GM18951 (cell line): Measurements from ENCODE around the gene PTHLH.

ENCODE experiments used
- POLR2A ChIP-seq: IDR thresholded peaks from 4 replicates; pipeline ENCODE4 v1.6.1; 2011; ENCODE audit warnings: mild to moderate bottlenecking; ENCODE audit not compliant: insufficient read length, insufficient read depth; ENCODE audit errors: extremely low read depth
- in situ Hi-C: fragments of 300-500 bp; cut with MboI; formaldehyde crosslinking; loops from one replicate; pipeline ENCODE4 v1.12.0; 2022; ENCODE audit warnings: low sequenced_read_pairs, mixed read lengths, inconsistent platforms; ENCODE audit not compliant: unreplicated experiment

The PTHLH gene

GRCh38 chr12:27968972-27969623 is 3.4 kb downstream of the PTHLH start:
- no peak for TF ChIP-seq POLR2A

DNA sequence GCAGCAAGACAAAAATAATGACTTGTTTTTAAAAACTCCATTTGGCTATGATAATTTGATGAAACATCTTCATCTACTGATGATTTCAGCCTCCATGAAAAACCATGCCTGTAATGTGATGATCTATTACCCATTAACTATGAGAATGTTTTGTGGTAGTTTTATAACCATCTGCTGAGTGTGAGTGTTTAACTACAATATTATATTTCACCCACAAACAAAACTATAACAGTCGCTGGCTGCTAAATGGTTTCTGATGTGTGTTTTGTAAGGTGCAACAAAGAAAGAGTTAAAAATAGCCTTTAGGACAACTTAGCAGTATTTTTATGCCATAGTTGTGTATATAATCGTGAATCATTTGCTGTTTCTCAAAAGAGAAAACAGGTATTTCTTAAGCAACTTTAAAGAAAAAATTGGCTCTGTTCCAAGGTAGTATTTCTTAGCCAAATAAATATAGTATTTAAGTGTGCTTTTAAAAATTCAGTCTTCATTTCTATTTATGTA is 4.9 kb downstream of the PTHLH start:
- TF ChIP-seq POLR2A: no peak
- in situ Hi-C loops: no loop called here

More at GRCh38 chr12:27968972-27969623, 3.4 kb downstream of the PTHLH start:
- in situ Hi-C loops: no loop called here

DNA sequence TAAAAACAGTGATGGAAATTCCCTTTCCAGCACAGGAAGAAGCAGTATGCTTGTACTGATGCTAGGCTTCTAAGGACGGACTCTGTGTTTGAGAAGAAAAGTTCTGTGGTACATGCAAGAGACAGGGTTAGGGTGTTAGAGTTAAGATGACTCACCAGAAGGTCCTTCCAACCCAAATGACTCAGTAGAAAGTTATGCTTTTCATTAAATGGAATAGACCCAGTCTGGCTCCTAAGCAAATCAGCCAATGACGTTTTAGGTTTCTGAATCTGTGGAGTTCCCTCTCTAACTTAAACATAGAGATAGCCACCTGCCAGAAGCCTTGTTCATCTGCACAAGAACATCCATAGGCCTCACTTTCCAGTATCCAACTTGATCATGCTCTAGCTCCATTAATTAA is 5.7 kb downstream of the PTHLH start:
- in situ Hi-C loops: no loop called here
- no peak for TF ChIP-seq POLR2A

DNA sequence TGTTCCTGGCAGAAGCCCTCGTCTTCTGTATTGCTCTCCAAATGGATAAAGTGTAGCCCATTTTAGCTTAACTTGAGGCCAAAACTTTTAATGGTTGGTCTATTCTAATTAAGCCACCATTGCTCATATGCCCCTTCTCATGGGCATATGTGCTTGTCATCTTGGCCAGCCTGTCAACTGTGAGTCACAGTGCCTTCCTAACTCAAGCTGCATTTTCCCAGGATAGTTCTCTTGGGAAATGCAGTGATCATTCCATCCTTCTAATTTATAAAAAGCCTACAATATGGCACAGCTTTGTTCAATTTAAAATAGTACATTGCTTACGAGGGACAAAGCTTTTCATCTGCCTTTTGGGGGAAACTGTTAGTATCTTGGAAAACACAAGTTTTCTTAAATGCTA is 6.6 kb downstream of the PTHLH start:
- no peak for TF ChIP-seq POLR2A
- in situ Hi-C loops: no loop called here

DNA sequence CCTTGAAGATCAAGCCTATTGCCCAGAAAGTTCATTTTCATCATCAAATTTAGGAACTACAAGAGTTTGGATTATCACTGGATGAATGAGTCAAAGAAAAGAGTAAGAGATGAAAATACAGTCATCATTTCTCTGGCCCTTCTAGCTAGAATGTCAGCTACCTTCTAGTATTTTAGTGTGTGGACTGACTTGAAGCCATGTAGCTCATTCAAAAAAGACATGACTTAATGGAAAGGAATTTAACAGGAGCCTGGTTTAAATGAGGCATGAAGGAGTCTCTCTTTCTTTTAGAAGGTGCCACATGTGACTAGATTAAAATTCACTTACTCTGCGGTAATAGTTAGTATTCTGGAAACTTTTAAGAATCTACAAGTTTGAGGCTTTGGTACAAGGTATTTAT is 7.1 kb downstream of the PTHLH start:
- in situ Hi-C loops: no loop called here
- TF ChIP-seq POLR2A: no peak

- in situ Hi-C loops: no loop called here
- TF ChIP-seq POLR2A: no peak
Observed at GRCh38 chr12:27964123-27964522, 8.4 kb downstream of the PTHLH start.

- in situ Hi-C loops: no loop called here
- no peak for TF ChIP-seq POLR2A
Observed at GRCh38 chr12:27960821-27961220, 11.7 kb downstream of the PTHLH start.

DNA sequence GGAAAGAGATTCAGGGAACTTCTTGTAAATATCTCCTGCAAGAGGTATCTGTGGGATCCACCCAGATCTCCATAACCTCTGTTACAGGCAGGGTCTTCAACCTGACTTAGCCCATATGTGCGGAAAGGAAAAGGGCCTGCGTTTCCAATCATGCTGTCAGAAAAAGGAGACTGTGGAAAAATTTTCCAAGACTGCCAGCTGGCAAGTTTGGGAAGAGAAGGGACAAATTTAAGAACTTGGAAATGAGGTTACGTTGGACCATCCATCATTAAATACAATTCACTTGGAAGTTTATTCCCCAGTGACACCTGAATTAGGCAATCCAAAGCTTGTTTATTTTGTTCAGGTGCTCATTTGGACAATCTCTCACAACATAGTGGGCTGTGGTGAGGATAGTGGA is 13.9 kb downstream of the PTHLH start:
- TF ChIP-seq POLR2A: no peak
- in situ Hi-C loops: no loop called here

- no peak for TF ChIP-seq POLR2A
- in situ Hi-C loops: no loop called here
Observed at GRCh38 chr12:27957366-27957765, 15.2 kb downstream of the PTHLH start.

DNA sequence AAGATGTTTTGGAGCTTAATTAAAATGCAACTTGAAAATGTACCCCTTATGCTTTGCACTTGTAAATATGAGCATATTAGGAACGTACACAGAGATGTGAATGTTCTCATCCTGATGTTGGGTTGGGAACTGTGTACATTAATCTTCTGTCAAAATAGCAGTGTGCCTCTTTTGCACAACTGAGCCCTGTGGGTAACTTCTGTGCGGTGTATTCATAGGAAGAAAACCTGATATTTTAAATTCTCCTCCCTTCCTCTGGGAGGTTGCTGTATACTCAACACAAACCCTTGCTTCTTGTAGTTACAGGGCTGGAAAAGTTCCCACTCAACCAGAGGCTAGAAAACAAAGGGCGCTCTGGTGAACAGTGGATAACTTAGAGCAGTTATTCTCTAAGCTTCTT is 18.7 kb downstream of the PTHLH start:
- no peak for TF ChIP-seq POLR2A
- in situ Hi-C loops: no loop called here

DNA sequence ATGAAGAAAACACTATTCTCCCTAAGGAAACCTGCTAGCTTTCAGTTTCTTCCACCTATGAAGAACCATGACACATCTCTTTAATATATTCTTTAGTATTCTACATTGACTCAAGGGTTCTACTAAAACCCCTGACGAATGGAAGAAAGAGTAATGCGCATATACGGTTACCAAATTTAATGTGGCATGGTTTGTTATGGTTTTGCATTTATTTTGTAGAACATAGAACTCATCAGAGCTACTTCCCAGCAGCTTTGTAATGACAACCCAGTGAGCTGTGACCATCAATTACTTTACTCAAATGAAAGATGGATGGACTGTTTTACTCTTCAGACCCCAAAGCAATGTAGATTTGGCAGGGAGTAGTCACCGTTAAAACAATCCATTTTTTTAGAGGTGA is 19.2 kb downstream of the PTHLH start:
- in situ Hi-C loops: no loop called here

DNA sequence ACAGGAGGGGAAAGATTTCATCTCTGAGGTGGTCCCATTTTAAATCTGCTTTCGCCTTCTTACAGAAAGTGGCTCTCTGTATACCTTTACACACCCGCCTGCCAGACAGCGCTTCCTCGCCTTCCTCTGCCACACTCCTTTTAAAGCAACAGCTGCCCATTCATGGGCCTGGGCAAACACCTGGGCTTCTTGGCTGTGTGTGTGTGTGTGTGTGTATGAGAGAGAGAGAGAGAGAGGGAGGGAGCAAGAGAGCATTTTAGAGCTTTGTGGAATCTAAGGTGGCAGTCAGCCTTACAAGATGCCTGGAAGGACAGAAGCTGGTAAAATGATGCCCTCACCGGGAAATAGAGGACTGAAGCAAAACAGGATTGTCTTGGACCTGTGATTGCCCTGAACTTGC is 20.0 kb downstream of the PTHLH start:
- no peak for TF ChIP-seq POLR2A
- in situ Hi-C loops: no loop called here

More for the DNA sequence above, 19.2 kb downstream of the PTHLH start:
- no peak for TF ChIP-seq POLR2A

- no peak for TF ChIP-seq POLR2A
- in situ Hi-C loops: no loop called here
Observed at GRCh38 chr12:27951898-27952297, 20.6 kb downstream of the PTHLH start.

DNA sequence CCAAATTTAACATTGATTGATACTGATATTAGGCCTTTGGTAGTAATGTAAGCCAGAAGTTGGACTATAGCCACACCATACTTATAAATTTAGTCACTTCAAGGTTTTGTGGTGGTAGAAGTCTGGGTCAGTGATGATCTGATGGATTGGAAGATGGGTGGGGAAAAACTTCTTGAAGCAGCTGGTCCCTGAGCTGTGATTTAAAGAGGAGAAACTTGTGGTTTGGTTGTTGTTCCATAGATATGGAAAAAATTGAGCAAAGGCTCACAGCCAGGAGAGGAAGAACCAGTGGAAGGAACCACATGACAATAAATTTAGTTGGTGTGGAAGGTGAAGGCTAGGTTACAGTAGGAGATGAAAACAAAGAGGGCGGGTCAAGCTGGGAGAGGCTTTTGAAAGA is 26.1 kb downstream of the PTHLH start:
- TF ChIP-seq POLR2A: no peak
- in situ Hi-C loops: loop anchor here (10.0 kb wide), 1 partner anchor 212 kb away; no protein-coding TSS in a partner anchor
